GM19468 (cell line): ENCODE data around the gene RMP24.
"Not testable (repeated sequence)": the region's sequence is repeated elsewhere in the genome, so short reads cannot be mapped to it uniquely, and the experiment has no call there.

ENCODE experiments used
- ATAC-seq: cut with Tn5 transposase; IDR thresholded peaks from one replicate; pipeline ENCODE4 v1.9.1; 2021; ENCODE audit warnings: mild to moderate bottlenecking, moderate library complexity, moderate number of reproducible peaks; ENCODE audit not compliant: unreplicated experiment; ENCODE audit errors: extremely low read depth

The RMP24 gene

GRCh38 chr18:36024241-36024640 is 51.8 kb downstream of the RMP24 start:
- not testable (repeated sequence) for ATAC-seq

GRCh38 chr18:36025025-36025424 is 52.5 kb downstream of the RMP24 start:
- ATAC-seq, result no peak

GRCh38 chr18:36028859-36029258 is 56.4 kb downstream of the RMP24 start:
- no peak for ATAC-seq
